Parathyroid adenoma (tissue), 2 donors: ENCODE results near the gene PRKCH.
A peak's percentile ranks its signal among the peaks of the same experiment; 100 is the strongest.

Experiments used
- H2AFZ ChIP-seq: fragments of 300-600 bp; sonication (generic); one replicate; pipeline ENCODE4 v1.7.0; 2017; ENCODE audit warnings: antibody characterized with exemption, mild to moderate bottlenecking
- H3K27ac ChIP-seq: fragments of 300-600 bp; sonication (generic); one replicate; pipeline ENCODE4 v1.7.0; 2017
- H3K27me3 ChIP-seq: fragments of 300-600 bp; sonication (generic); one replicate; pipeline ENCODE4 v1.7.0; 2017; ENCODE audit warnings: low read length; ENCODE audit not compliant: control insufficient read depth, insufficient read depth
- H3K36me3 ChIP-seq: fragments of 300-600 bp; sonication (generic); one replicate; pipeline ENCODE4 v1.7.0; 2017; ENCODE audit warnings: low read length; ENCODE audit not compliant: control insufficient read depth, insufficient read depth
- H3K4me1 ChIP-seq: fragments of 300-600 bp; sonication (generic); one replicate; pipeline ENCODE4 v1.7.0; 2017; ENCODE audit warnings: control low read depth
- H3K4me2 ChIP-seq: fragments of 300-600 bp; sonication (generic); one replicate; pipeline ENCODE4 v1.7.0; 2017; ENCODE audit warnings: low read length
- H3K4me3 ChIP-seq: fragments of 300-600 bp; sonication (generic); one replicate; pipeline ENCODE4 v1.7.0; 2017; ENCODE audit warnings: low read depth, low read length
- H3K79me2 ChIP-seq: fragments of 300-600 bp; sonication (generic); one replicate; pipeline ENCODE4 v1.7.0; 2017; ENCODE audit warnings: control low read depth
- H3K9ac ChIP-seq: fragments of 300-600 bp; sonication (generic); one replicate; pipeline ENCODE4 v1.7.0; 2017; ENCODE audit warnings: mild to moderate bottlenecking
- H3K9me3 ChIP-seq: fragments of 300-600 bp; sonication (generic); one replicate; pipeline ENCODE4 v1.7.0; 2017; ENCODE audit warnings: low read length; ENCODE audit not compliant: control insufficient read depth
- CTCF ChIP-seq: fragments of 300-600 bp; sonication (generic); IDR thresholded peaks from one replicate; pipeline ENCODE4 v1.7.0; 2017; ENCODE audit warnings: antibody characterized with exemption, mild to moderate bottlenecking
- donor health status: primary hyperparathyroidism.

Gene PRKCH

GRCh38 chr14:61523751-61524150, 202.4 kb downstream of the PRKCH start:
- Histone ChIP-seq H3K4me2 (no peak overlapping the region), H3K4me1 (peaks cover 54% of the 10 kb centered on the region), H3K9ac (no peak overlapping the region), H3K4me3 (no peak overlapping the region), H2AFZ (no peak overlapping the region), H3K9me3 (no peaks in the 10 kb centered on the region), H3K79me2 (no peaks in the 10 kb centered on the region), H3K27me3 (no peaks in the 10 kb centered on the region), H3K36me3 (no peaks in the 10 kb centered on the region), H3K27ac (peak overlapping the region; percentile 96)
- TF ChIP-seq CTCF: no peak

GRCh38 chr14:61524211-61524806, 202.9 kb downstream of the PRKCH start:
- no peaks in the 10 kb centered on the region for H3K9me3 ChIP-seq
- peaks cover 59% of the 10 kb centered on the region for H3K4me1 ChIP-seq
- H3K36me3 ChIP-seq: no peaks in the 10 kb centered on the region
- H2AFZ ChIP-seq: peak overlapping the region; percentile 73
- no peak for TF ChIP-seq CTCF
- peak overlapping the region; percentile 20 for H3K4me2 ChIP-seq
- no peak overlapping the region for H3K9ac ChIP-seq
- no peaks in the 10 kb centered on the region for H3K27me3 ChIP-seq
- no peak overlapping the region for H3K4me3 ChIP-seq
- no peaks in the 10 kb centered on the region for H3K79me2 ChIP-seq
- peak overlapping the region; percentile 96 for H3K27ac ChIP-seq

GRCh38 chr14:61524936-61525292, 203.5 kb downstream of the PRKCH start:
- no peaks in the 10 kb centered on the region for H3K9me3 ChIP-seq
- H3K4me2 ChIP-seq: peak overlapping the region; percentile 16

GRCh38 chr14:61525293-61526011, 204.1 kb downstream of the PRKCH start:
- Histone ChIP-seq H3K27ac (peak overlapping the region; percentile 96), H3K4me1 (peaks cover 59% of the 10 kb centered on the region), H3K27me3 (no peaks in the 10 kb centered on the region), H3K4me2 (peak overlapping the region; percentile 16), H3K79me2 (no peaks in the 10 kb centered on the region), H3K9ac (no peak overlapping the region), H2AFZ (peak overlapping the region; percentile 73), H3K36me3 (no peaks in the 10 kb centered on the region), H3K9me3 (no peaks in the 10 kb centered on the region), H3K4me3 (no peak overlapping the region)
- TF ChIP-seq CTCF: no peak

More at GRCh38 chr14:61524936-61525292, 203.5 kb downstream of the PRKCH start:
- H3K79me2 ChIP-seq: no peaks in the 10 kb centered on the region
- peak overlapping the region; percentile 73 for H2AFZ ChIP-seq
- TF ChIP-seq CTCF: no peak
- H3K27ac ChIP-seq: peak overlapping the region; percentile 96
- H3K27me3 ChIP-seq: no peaks in the 10 kb centered on the region
- H3K4me3 ChIP-seq: no peak overlapping the region
- no peak overlapping the region for H3K9ac ChIP-seq
- peaks cover 59% of the 10 kb centered on the region for H3K4me1 ChIP-seq
- no peaks in the 10 kb centered on the region for H3K36me3 ChIP-seq
